Vagina (tissue), 2 donors: ENCODE measurements around the gene RIOX2. TPM values are rescaled to one million over a fixed set of nuclear protein-coding genes. Genes with fewer than 3 reads are reported as not detected.

Experiments
- DNase-seq, 2 donors: peaks; one replicate each; pipeline ENCODE4 v3.0.0-alpha.2; 2017; ENCODE audit errors: extremely low spot score in 2 of 2
- H3K27ac ChIP-seq: fragments of 200-600 bp; sonication (generic); one replicate; pipeline ENCODE4 v1.5.1; 2019
- H3K27me3 ChIP-seq: fragments of 200-600 bp; sonication (generic); one replicate; pipeline ENCODE4 v1.5.1; 2019
- H3K36me3 ChIP-seq, 2 donors: fragments of 200-600 bp; sonication (generic); one replicate each; pipeline ENCODE4 v1.5.1; 2017 to 2019
- H3K4me1 ChIP-seq: fragments of 200-600 bp; sonication (generic); one replicate; pipeline ENCODE4 v1.5.1; 2019
- H3K4me3 ChIP-seq, 2 donors: fragments of 200-600 bp; sonication (generic); 1 replicate in 1 of 2; 2 replicates in 1 of 2; pipeline ENCODE4 v1.5.1; 2016 to 2019
- H3K9me3 ChIP-seq: fragments of 200-600 bp; sonication (generic); one replicate; pipeline ENCODE4 v1.5.1; 2019
- POLR2A ChIP-seq, 2 donors: fragments of 450-650 bp; IDR thresholded peaks; one replicate each; pipeline ENCODE4 v1.6.1; 2017; ENCODE audit warnings: antibody characterized with exemption in 2 of 2, mild to moderate bottlenecking in 2 of 2, moderate library complexity in 2 of 2
- POLR2AphosphoS5 ChIP-seq, 2 donors: sonication (generic); formaldehyde crosslinking; IDR thresholded peaks; one replicate each; pipeline ENCODE4 v1.9.0; 2017; ENCODE audit warnings: antibody characterized with exemption in 2 of 2, mild to moderate bottlenecking in 2 of 2, low read depth in 1 of 2; ENCODE audit not compliant: insufficient read depth in 1 of 2
- intact Hi-C: fragments of 100-400 bp; cut with DNase I; formaldehyde crosslinking; loops from one replicate; pipeline ENCODE4 v1.15.1; 2023
- total RNA-seq: library from RNA; depleted of rRNA; stranded (reverse); fragments of >200 nt; gene quantifications from one replicate; pipeline ENCODE4 v1.2.3, GENCODE V29; 2016
- TF ChIP-seq, protein P1 (sequence below), 3 experiments: fragments of 450-650 bp in 2 of 3; fragments of 200-600 bp in 1 of 3; sonication (generic) in 1 of 3; IDR thresholded peaks; one replicate each; pipeline ENCODE4 v1.5.1; 2017 to 2019; ENCODE audit warnings: antibody characterized with exemption in 3 of 3, mild to moderate bottlenecking in 2 of 3, moderate library complexity in 2 of 3

RIOX2 gene
- total RNA-seq, 1 donor from 2014 or later = 33.4 TPM

DNA sequence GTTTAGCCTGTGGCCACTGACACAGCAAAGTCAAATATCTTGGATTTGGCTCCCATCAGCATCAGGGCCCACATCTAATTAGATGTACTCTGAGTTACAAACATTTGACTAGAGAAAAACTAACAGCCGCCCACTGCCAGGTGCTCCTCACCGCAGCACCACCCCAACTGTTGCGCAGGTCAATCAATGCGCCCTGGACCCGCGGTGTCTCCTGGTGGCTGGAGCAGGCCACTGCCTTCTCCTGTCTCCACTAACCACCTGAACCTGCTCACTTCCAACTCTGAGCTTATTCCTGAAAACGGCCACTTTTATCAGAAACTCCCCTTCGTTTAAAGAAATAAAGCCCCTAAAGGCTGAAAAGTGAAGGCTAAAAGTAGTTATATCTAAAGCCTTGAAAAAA lies 4.3 kb downstream of the RIOX2 start:
- no peaks in the 10 kb centered on the region for H3K36me3 ChIP-seq
- H3K9me3 ChIP-seq = no peaks in the 10 kb centered on the region
- no peaks in the 10 kb centered on the region for H3K27me3 ChIP-seq
- no peak overlapping the region for H3K27ac ChIP-seq
- intact Hi-C loops = no loop called here
- no peak for DNase-seq
- TF ChIP-seq, protein P1, sequence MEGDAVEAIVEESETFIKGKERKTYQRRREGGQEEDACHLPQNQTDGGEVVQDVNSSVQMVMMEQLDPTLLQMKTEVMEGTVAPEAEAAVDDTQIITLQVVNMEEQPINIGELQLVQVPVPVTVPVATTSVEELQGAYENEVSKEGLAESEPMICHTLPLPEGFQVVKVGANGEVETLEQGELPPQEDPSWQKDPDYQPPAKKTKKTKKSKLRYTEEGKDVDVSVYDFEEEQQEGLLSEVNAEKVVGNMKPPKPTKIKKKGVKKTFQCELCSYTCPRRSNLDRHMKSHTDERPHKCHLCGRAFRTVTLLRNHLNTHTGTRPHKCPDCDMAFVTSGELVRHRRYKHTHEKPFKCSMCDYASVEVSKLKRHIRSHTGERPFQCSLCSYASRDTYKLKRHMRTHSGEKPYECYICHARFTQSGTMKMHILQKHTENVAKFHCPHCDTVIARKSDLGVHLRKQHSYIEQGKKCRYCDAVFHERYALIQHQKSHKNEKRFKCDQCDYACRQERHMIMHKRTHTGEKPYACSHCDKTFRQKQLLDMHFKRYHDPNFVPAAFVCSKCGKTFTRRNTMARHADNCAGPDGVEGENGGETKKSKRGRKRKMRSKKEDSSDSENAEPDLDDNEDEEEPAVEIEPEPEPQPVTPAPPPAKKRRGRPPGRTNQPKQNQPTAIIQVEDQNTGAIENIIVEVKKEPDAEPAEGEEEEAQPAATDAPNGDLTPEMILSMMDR (IDR thresholded peaks at IDR 0.05) = no peak
- TF ChIP-seq POLR2AphosphoS5 (IDR thresholded peaks at IDR 0.05; ENCODE audit: insufficient read depth in 1 of 2, low read depth in 1 of 2) = no peak
- TF ChIP-seq POLR2A (IDR thresholded peaks at IDR 0.05) = no peak
- H3K4me3 ChIP-seq = no peak overlapping the region
- peaks cover 30% of the 10 kb centered on the region for H3K4me1 ChIP-seq

DNA sequence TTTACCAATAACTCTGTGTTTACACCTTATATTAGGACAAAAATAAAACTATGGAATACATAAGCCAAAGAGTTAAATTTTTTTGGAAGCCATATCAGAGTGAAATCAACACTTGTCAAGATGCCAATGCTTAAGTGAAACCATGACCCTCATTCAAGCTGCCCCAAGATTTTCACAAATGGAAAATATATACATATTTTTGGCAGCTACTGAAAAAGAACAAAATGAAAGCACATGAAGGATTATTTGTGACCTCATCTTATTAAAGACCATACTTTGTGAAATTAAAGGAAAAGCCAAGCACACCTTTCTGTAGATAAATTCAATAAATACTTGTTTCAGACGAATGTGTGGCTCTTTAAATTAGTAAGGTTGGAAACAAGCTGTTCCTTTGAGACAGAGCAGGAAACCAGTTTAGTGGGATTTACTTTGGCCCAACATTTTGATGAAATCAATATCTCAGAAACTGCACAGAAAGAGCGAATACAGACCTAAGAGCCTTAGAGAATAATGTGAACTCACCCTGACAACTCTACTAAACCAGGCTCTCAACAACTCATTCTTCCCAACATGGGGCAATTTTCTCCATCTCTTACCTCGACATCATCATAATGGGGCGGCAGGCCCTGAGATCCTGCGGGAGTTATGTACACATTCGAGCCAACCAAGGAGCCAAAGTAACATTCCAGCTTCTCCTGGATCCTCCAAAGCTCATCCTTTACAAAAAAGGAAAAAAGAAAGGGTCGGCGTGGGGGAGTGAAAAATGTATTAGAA lies 11.1 kb downstream of the RIOX2 start:
- no peak overlapping the region for H3K27ac ChIP-seq
- no peaks in the 10 kb centered on the region for H3K9me3 ChIP-seq
- H3K4me1 ChIP-seq = peaks cover 20% of the 10 kb centered on the region
- no peak for DNase-seq
- H3K36me3 ChIP-seq = peaks cover 0 to 6% of the 10 kb centered on the region in 2 donors
- no peaks in the 10 kb centered on the region for H3K27me3 ChIP-seq
- H3K4me3 ChIP-seq = no peak overlapping the region
- TF ChIP-seq POLR2AphosphoS5 (IDR thresholded peaks at IDR 0.05; ENCODE audit: insufficient read depth in 1 of 2, low read depth in 1 of 2) = no peak
- TF ChIP-seq, protein P1 (IDR thresholded peaks at IDR 0.05) = no peak
- intact Hi-C loops = no loop called here

- H3K27me3 ChIP-seq = no peaks in the 10 kb centered on the region
- H3K4me3 ChIP-seq = no peak overlapping the region
- H3K4me1 ChIP-seq = peaks cover 20% of the 10 kb centered on the region
- no peak overlapping the region for H3K27ac ChIP-seq
- intact Hi-C loops = no loop called here
- no peak for DNase-seq
- TF ChIP-seq, protein P1 (IDR thresholded peaks at IDR 0.05) = no peak
- no peak for TF ChIP-seq POLR2A (IDR thresholded peaks at IDR 0.05)
- TF ChIP-seq POLR2AphosphoS5 (IDR thresholded peaks at IDR 0.05; ENCODE audit: insufficient read depth in 1 of 2, low read depth in 1 of 2) = no peak
- no peaks in the 10 kb centered on the region for H3K9me3 ChIP-seq
- H3K36me3 ChIP-seq = peaks cover 0 to 6% of the 10 kb centered on the region in 2 donors
Measured at GRCh38 chr3:97960551-97960950, 11.7 kb downstream of the RIOX2 start.

DNA sequence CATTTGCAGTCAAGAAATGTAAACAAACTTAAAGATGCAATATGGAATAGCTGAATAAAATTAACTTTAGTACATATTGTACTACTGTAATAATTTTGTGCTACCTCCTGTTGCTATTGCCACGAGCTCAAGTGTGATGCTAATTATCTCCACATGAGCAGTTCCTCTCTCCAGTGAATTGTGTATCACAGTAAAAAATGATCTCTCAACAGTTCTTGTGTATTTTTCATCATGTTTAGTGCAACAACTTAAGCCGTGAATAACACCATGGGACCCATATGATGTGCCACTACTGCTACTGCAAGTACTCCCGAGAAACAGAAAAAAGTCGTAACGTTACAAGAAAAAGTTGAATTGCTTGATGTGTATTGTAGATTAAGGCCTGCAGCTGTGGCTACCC lies 12.4 kb downstream of the RIOX2 start:
- Histone ChIP-seq H3K27me3 (no peaks in the 10 kb centered on the region), H3K4me1 (peaks cover 20% of the 10 kb centered on the region), H3K36me3 (peaks cover 0 to 6% of the 10 kb centered on the region in 2 donors), H3K27ac (no peak overlapping the region), H3K9me3 (no peaks in the 10 kb centered on the region), H3K4me3 (no peak overlapping the region)
- intact Hi-C loops = no loop called here
- TF ChIP-seq POLR2A (IDR thresholded peaks at IDR 0.05) = no peak
- TF ChIP-seq, protein P1 (IDR thresholded peaks at IDR 0.05) = no peak
- no peak for TF ChIP-seq POLR2AphosphoS5 (IDR thresholded peaks at IDR 0.05; ENCODE audit: insufficient read depth in 1 of 2, low read depth in 1 of 2)
- DNase-seq = no peak

- peaks cover 0 to 15% of the 10 kb centered on the region in 2 donors for H3K36me3 ChIP-seq
- no peak overlapping the region for H3K27ac ChIP-seq
Measured at GRCh38 chr3:97958796-97959195, 13.4 kb downstream of the RIOX2 start.

More at GRCh38 chr3:97958796-97959195, 13.4 kb downstream of the RIOX2 start:
- DNase-seq = no peak
- no peak overlapping the region for H3K4me3 ChIP-seq
- intact Hi-C loops = no loop called here
- no peaks in the 10 kb centered on the region for H3K9me3 ChIP-seq
- peaks cover 20% of the 10 kb centered on the region for H3K4me1 ChIP-seq
- TF ChIP-seq, protein P1 (IDR thresholded peaks at IDR 0.05) = no peak
- TF ChIP-seq POLR2AphosphoS5 (IDR thresholded peaks at IDR 0.05; ENCODE audit: insufficient read depth in 1 of 2, low read depth in 1 of 2) (no peak), POLR2A (IDR thresholded peaks at IDR 0.05) (no peak)
- no peaks in the 10 kb centered on the region for H3K27me3 ChIP-seq
